Cortex of kidney (tissue), 1 donor: ENCODE results near the gene ALDH1B1.
"Not testable (repeated sequence)": the region's sequence is repeated elsewhere in the genome, so short reads cannot be mapped to it uniquely, and the experiment has no call there.

Experiments
- DNase-seq: peaks from one replicate; lab custom pipeline; 2025; lab: John Stamatoyannopoulos, UW

Gene ALDH1B1

GRCh38 chr9:38387066-38387465 is 5.4 kb upstream of the ALDH1B1 start:
- no peak for DNase-seq

- no peak for DNase-seq
These were observed 4.8 kb upstream of the ALDH1B1 start for GRCh38 chr9:38387751-38388150.

GRCh38 chr9:38388283-38389223 is 3.9 kb upstream of the ALDH1B1 start:
- no peak for DNase-seq

DNA sequence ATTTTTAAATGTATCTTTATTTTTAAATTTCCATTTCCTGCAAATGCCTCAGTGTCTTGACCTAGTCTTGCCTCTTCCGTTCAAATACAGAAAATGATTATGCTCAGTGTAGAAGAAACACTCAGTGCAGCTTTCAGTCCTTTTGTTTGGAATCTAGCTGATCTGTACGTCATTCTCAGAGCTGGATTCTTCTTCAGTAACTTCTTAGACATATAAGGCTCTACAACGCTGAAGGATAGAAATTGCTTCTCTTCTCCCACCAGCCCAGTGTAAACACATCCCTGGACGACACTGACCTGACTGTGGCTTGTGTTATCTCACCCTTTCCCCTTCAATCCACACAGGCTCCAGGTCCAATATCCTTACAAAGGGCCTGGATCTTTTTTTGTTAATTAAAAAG is 3.2 kb upstream of the ALDH1B1 start:
- DNase-seq, result no peak

DNA sequence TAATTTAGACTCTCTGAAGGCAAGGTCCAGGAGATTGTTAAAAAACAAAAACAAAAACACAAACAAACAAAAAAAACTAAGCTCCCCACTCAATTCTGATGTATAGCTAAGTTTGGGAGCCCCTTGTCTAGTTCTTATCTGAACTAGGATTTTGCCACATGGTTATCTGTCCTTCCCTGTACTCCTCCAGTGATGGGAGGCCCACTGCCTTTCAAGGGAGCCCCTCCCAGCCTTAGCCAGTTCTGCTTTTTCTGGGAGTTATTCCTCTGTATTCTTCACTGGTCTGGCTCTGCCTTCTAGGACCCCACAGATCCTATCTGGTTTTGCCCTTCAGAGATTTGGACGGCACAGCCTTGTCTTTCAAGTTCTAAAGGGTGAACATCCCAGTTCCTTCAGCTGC is 2.1 kb upstream of the ALDH1B1 start:
- no peak for DNase-seq

DNA sequence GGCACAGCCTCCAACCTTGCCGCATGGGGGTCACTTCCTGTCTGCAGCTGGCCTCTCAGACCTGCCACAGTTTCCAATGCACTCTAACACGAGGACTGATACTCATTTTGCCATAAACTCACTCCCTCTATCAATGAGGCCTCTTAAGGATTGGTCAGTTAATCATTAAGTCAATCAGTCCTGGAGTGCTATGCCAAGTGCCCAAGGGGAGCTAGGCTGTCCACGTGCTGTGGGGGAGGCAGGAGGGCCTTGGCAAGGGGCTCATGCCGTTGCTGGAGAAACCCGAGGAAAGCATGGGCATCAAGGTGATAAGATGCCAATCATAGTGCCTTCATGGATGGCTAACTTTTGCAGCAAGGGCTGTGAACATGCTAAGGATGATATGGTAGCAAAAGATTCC is 1.7 kb upstream of the ALDH1B1 start:
- DNase-seq, result no peak

DNA sequence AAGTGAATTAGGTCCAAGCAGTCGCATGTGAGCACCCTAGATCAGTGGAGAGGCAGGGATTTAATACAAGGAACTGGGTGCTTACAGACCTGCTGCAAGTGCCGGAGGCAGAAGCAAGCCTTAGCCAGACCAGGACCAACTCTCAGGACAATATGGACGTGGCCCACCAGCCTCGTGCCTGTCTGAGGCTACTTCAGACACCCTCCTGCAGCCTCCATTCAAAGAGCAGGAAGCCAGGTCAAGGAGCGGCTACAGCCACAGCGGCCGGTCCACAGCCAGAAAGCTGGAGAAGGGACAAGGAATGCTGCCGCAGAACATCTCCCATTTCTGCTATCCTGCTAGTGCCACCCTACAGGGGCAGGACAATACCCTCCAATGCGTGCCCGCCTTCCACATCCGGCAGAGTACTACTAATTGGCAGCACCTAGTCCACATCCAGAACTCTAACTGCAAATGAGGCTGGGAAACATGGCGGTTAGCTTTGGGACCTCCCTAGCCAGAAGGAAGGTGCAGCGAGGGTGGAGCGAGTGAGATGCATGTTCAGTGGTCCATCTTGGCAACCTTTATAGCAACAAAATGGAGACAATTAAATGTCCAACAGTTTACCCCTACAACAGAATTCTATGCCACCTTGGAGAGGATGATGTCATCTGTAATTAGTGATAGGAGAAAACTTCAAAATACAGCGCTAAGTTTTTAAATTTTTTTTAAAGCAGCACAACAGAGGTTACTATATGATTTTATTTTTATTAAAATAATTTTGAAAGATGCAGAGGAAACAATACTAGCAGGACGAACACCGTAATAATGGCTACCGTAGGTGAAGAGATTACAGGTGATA is 1.0 kb upstream of the ALDH1B1 start:
- DNase-seq, result no peak

- DNase-seq, result no peak
These were observed 760 bp downstream of the ALDH1B1 start for GRCh38 chr9:38393128-38393796.

GRCh38 chr9:38394416-38394815 is 1.9 kb downstream of the ALDH1B1 start:
- no peak for DNase-seq

DNA sequence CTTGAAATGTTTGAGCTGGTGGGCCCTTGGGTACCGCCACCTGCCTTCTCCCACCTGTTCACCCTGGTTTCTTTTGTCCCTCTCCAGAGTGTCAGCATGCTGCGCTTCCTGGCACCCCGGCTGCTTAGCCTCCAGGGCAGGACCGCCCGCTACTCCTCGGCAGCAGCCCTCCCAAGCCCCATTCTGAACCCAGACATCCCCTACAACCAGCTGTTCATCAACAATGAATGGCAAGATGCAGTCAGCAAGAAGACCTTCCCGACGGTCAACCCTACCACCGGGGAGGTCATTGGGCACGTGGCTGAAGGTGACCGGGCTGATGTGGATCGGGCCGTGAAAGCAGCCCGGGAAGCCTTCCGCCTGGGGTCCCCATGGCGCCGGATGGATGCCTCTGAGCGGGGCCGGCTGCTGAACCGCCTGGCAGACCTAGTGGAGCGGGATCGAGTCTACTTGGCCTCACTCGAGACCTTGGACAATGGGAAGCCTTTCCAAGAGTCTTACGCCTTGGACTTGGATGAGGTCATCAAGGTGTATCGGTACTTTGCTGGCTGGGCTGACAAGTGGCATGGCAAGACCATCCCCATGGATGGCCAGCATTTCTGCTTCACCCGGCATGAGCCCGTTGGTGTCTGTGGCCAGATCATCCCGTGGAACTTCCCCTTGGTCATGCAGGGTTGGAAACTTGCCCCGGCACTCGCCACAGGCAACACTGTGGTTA is 3.3 kb downstream of the ALDH1B1 start:
- no peak for DNase-seq

DNA sequence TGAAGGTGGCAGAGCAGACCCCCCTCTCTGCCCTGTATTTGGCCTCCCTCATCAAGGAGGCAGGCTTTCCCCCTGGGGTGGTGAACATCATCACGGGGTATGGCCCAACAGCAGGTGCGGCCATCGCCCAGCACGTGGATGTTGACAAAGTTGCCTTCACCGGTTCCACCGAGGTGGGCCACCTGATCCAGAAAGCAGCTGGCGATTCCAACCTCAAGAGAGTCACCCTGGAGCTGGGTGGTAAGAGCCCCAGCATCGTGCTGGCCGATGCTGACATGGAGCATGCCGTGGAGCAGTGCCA is 3.8 kb downstream of the ALDH1B1 start:
- DNase-seq, result no peak

GRCh38 chr9:38399191-38399590 is 6.7 kb downstream of the ALDH1B1 start:
- not testable (repeated sequence) for DNase-seq

DNA sequence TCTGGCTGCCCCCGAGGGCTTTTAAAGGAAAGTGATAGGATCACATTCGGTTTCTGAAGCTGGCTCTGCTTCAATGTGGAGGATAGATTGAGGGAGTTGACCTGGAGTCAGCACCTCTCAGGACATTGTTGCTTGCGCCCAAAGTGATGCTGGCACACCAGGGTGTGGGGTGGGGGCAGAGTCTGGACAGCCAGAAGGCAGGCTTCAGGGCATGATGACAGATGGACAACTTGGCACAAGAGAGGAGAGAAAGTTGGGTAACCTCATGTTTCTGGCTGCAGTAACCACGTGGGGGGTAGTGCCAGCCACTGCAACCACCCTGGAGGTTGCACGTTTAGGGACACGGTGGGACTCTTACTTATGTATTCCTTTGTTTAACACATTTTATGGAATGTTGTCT is 9.5 kb downstream of the ALDH1B1 start:
- no peak for DNase-seq

DNA sequence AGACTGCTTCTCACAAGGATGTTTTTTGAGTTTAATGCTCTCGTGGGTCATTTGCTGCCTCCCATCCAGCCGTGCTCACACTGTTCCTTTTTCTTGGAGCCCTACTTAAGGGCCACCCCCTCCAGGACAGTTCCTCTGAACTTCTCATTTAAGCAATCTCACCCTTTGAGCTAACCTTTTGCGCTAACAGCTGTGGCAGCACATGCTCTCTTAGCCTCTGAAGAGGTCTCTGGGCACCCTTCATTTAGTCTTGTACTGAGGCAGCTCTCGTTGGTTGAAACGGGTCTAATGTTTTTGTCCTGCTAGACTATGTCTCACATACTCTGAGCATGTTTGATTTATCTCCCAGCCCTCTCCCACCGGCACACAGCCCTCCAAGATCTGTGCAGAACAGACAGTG is 11.8 kb downstream of the ALDH1B1 start:
- no peak for DNase-seq

DNA sequence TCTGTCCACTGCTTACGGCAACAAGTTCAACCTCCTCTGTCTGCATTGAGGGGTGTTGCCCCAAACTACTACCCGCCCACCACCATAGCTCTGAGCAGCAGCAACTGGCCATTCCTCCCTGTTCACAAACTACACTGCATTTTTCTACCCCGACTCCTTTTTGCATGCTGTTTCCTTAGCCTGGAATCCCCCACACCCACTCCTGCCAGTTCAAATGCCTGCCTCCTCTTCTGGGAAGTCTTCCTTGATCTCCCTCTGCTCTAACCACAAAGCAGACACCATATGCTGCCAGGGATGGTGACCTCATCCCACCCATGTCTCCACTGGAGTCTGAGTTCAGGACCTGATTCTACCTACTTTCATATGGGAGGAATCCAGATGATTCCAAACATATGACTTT is 13.3 kb downstream of the ALDH1B1 start:
- DNase-seq, result no peak

GRCh38 chr9:38406476-38407186 is 14.1 kb downstream of the ALDH1B1 start:
- no peak for DNase-seq

GRCh38 chr9:38408719-38409118 is 16.2 kb downstream of the ALDH1B1 start:
- no peak for DNase-seq

DNA sequence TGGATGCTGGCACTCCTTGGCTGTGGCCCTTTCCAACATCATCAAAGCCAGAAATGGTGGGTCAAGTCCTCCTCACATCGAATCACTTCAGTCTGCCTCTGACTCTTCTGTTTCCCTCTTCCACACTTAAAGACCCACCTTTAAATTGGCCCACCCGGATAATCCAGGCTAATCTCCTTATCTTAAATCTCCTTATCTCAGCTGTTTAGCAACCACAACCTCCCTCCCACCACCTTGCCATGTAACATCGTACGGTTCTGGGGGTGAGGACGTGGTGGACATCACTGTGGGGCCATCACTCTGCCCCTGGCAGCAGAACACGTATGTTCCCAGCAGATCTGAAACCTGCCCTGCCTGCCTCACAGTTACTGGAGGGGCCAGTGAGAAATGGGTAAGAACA is 20.2 kb downstream of the ALDH1B1 start:
- no peak for DNase-seq

DNA sequence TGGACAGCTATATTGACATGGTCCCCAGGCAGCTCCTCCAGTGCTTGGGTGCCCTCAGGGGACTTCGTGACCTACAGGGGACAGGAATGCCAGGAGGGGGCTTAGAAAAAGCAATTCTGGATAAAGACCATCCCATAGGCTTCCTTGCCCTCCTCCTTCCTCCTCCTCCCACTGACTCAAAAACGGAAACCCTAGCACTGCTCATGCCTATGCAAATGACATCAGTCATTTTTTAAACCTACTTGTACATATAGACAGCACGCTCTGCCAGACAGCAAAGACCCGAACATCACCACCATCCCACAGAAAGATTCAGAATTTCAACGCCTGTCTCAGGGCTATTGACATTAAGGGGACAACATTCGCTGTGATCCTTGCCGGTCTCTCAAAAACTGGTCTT is 20.8 kb downstream of the ALDH1B1 start:
- no peak for DNase-seq

DNA sequence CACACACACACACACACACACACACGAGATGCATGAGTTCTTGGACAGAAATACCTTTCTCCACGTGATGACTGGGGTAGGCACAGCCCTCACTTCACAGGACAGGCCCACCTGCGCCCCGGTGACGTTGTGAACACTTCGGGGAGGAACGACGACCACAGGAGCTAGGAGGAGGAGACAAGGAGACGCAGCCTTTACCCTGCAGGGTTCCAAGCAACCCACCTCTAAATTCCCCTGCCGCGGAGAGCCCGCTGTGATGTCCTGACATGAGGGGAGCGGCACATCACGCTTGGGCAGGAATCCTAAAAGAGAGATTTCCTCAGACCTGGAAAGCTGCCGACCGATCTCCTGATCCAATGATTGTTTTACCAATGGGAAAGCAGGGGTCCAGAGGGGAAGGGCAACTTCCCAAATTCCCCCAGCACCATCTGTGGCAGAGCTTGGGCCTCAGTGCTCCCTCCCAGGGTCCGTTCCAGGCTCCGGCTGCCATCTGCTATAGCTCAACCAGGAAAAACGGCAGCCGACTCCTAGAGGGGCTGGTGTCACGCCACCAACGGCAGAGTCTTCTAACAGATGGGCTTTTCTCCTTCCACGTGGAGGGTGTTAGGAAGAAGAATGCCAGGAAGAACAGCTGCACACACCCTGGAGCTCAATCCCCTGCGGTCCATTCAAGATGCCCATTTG is 21.7 kb downstream of the ALDH1B1 start:
- no peak for DNase-seq

- no peak for DNase-seq
These were observed 23.4 kb downstream of the ALDH1B1 start for GRCh38 chr9:38415856-38416255.
